Activated CD8-positive, alpha-beta memory T cell treated with anti-CD3 and anti-CD28 coated beads, Interleukin-2, amount 50 U/mL, for 48 hours (primary cell): ENCODE data around the gene DHRS4.
"Not testable (repeated sequence)": the region's sequence is repeated elsewhere in the genome, so short reads cannot be mapped to it uniquely, and the experiment has no call there.

Source experiments
- DNase-seq: peaks from one replicate; pipeline ENCODE4 v3.0.0-alpha.2; 2020

Gene DHRS4

DNA sequence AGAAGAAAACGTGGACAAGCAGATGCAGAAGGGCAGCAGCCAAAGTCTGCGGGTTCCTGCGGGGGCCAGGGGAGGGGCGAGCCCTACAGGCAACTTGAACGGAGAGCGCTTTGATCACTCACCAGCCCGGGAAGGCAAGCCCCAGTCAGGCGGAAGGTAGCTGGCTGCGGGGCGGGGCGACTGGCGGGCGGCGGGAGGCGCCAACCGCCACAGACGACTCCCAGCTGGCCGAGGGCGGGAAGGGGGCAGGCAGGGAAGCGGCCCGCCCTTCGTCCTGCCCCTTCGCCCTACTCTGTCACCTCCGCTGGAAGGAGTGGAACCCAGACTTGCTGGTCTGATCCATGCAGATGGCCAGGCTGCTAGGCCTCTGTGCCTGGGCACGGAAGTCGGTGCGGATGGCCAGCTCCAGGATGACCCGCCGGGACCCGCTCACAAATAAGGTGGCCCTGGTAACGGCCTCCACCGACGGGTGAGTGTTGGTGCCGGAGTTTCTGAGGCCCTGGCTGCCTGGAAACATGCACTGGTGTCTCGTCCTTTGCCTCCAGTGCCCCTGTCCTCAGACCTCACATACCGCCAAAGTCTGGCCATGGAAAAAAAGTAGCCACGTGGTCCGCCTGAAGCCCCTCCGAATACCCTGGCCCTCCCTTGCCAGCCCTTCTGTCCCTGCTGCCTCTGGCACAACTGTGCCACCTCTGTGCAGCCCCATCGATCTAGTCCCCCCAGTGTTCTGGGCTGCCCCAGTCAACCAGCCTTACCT is 35.2 kb downstream of the DHRS4 start, which contains the start of gene DHRS4L2:
TSS of gene DHRS4L2 (plus strand) at position 323 of the 757 bp plus-strand sequence. CDS start at position 342, 19 bp downstream.
- peak; percentile 89 for DNase-seq

DNA sequence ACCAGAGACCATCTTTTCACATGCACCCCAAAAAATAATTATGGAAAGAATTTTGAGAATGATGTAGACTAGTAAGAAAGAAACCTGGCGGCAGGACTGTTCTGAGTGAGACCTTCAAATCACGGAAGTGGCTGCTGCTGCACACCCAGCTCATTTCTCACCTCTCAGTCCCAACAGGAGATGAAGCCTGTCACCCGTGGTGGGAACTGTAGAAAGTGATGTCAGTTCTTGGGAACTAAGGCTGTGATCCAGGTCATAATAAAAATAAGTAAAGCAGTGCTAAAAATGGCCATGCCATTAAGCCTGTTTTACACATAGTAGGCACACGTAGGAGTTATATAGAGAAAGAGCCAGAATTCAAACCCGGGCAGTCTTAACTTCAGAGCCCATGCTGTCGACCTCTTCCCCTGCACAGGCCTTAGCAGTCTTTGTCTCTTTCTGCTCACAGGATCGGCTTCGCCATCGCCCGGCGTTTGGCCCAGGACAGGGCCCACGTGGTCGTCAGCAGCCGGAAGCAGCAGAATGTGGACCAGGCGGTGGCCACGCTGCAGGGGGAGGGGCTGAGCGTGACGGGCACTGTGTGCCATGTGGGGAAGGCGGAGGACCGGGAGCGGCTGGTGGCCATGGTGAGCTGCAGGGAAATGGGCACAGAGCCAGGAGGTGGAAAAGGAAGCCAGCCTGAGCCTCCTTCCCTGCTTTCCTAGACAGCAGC is 36.3 kb downstream of the DHRS4 start:
- DNase-seq, result not testable (repeated sequence)

DNA sequence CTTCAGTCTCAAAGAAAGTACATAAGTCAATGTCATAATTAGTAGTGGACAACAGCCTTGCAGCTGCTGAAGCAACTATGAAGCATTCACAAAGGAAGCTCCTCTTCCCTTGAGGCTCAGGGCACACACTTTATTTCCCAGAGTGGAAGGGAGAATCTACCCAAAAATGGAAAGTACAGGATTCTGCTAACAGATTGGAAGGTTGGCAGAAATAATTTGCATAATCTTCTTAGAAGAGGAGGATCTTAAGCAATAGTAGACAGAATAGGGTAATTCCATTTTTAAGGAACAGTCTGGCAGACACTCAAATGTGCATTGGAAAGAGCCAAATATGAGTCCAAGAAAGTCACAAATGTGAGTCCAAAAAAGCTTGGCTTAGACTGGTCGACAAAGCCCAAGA is 37.4 kb downstream of the DHRS4 start:
- not testable (repeated sequence) for DNase-seq

DNA sequence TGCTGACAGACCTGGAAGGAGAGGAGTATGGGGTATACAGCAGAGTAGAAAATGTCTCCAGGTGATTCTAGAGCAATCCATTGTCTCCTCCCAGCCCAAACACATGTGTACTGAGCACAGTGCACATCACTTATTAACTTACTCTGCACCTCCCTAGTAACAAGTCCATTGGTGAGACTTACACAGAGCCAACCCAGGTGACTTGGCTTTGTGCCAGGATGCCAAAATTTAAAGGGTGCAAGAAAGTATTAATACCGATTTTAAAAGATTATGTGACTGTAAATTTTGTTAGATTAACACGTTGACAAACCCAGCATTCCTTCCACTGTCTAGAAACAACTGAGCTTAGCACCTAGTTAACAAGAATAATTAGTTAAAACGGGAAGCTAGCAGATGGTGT is 39.5 kb downstream of the DHRS4 start:
- DNase-seq, result not testable (repeated sequence)

DNA sequence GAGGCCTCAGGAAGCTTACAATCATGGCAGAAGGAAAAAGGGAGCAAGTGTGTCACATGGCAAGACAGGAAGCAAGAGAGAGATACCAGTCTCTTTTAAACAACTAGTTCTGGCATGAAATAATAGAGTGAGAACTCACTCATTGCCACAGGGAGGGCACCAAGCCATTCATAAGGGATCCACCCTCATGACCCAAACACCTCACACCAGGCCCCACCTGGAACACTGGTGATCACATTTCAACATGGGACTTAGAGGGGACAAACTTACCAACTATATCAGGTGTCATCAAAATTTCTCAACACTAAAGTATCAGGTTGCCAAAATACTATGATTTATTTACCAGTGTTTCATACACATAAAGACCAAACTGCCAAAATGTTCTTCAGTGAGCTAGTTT is 42.4 kb downstream of the DHRS4 start:
- not testable (repeated sequence) for DNase-seq

DNA sequence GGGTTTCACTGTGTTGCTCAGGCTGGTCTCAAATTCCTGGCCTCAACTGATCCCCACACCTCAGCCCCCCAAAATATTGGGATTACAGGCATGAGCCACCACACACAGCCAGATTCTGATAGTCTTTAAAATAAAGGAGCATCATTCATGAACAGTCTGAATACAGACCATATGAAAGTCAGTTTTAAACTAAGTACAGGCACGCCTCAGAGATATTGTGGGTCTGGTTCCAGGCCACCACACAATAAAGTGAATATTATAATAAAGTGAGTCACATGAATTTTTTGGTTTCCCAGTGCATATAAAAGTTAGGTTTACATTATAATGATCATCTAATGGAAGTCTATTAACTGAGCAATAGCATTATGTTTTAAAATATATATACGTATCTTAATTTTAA is 43.3 kb downstream of the DHRS4 start:
- DNase-seq, result not testable (repeated sequence)

DNA sequence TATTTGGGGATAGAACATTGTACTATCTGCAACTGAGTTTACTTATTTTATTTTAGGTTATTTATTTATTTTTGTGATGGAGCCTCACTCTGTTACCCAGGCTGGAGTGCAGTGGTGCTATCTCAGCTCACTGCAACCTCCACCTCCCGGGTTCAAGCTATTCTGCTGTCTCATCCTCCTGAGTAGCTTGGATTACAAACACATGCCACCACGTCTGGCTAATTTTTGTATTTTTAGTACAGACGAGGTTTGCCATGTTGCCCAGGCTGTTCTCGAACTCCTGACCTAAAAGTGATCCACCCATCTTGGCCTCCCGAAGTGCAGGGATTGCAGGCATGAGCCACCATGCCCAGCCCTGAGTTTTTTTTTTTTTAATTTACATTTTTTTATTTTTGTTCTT is 46.1 kb downstream of the DHRS4 start:
- not testable (repeated sequence) for DNase-seq

DNA sequence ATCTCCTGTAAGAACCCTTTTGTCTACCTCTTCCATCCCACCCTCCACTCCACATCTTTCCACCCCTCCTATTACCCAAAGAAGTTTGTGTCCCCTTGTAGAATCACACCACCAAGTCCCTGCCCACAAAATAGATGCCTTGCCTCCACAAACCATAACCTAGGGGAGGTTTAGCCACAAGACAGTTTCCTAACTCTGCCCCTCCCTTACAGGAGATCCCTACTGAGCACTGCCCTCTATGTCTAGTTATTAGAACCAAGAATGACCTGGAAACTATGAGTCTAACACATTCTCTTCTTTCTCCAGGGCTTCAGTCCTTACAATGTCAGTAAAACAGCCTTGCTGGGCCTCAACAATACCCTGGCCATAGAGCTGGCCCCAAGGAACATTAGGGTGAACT is 47.5 kb downstream of the DHRS4 start:
- DNase-seq, result not testable (repeated sequence)

DNA sequence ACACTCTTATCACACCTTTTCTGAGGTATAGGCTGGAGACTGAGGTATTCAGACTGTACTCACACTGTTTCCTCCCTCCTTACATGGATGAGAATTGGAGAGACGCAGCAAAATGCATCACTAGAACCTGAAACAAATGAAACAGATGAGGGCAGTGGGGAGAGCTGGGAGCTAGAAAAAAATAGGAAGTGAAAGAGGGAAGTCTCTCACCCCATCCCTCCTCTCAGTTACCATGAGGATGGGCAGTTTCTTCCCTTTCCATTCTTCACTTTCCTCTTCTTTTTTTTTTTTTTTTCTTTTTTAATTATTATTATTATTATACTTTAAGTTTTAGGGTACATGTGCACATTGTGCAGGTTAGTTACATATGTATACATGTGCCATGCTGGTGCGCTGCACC is 48.1 kb downstream of the DHRS4 start:
- not testable (repeated sequence) for DNase-seq

DNA sequence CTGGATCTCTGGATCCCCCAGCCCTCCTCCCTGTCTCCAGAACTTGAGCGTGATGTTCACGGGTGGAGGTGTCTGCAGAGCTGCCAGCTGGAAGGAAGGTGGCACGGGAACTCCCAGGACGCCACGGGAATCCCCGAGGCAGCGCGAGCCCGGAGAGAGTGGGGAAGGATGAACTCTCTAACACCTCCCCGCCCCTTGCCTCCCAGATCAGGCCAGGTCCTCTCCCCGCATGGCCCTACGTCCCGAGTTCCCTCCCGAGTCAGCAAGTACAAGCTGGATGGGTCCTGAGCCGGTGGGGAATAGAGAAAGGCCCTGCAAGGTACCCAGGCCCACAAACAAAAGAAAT is 52.9 kb downstream of the DHRS4 start:
- not testable (repeated sequence) for DNase-seq

DNA sequence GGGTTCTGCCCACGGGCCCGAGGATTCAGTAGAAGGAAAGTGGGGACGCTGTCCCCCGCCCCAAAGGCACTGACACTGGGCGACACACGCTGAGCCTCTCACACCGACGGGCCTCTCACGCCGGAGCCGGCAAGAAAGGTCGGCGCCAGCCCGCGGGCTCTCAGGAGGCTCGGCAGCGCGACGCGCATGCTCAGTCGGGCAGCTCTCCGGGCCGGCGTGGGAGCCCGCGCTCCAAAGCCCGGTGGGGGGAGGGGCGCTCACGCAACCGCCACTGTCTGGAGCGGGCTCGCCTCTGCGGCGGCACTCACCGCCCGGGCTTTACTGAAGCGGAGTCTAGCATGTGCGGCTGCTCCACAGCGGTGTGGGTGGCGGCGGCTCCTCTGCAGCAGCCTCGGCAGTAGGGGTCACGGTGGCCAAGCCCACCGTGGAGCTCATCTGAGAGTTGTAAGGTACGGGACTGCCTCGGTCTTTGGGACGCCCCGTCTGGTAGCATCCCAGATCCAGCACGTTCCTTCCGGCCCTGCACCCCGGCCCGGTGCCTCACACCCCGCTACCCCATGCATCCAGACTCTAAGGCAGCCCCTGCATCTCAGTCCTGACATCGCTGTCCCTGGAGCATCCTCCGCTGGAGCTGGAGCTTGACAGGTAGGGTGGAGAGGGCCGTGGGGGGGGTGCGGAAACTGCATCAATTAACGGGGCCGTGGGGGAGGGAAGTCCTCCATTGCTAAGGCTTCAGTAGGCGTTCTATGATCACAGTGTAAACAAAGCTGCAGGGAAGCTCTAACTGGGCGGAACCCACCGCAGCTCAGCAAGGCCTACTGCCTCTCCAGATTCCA is 53.5 kb downstream of the DHRS4 start:
- DNase-seq, result peak; percentile 88

DNA sequence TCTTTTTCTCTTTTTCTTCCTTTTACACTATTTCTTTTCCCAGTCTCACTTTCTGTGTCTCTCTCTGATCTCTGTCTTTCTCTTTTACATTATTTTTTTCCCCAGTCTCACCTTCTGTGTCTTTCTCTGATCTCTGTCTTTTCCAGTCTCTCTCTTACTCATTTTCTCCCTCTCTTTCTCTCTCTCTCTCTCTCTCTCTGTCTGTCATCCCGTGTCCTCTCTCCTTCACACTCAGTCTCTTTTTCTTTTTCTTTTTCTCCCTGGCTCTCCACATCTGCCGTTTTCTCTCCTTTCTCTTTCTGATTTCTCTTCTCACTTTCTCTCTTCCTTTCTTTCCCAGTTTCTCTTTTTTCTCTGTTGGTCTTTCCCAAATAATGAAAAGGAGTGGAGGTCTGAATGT is 57.5 kb downstream of the DHRS4 start:
- DNase-seq, result no peak

DNA sequence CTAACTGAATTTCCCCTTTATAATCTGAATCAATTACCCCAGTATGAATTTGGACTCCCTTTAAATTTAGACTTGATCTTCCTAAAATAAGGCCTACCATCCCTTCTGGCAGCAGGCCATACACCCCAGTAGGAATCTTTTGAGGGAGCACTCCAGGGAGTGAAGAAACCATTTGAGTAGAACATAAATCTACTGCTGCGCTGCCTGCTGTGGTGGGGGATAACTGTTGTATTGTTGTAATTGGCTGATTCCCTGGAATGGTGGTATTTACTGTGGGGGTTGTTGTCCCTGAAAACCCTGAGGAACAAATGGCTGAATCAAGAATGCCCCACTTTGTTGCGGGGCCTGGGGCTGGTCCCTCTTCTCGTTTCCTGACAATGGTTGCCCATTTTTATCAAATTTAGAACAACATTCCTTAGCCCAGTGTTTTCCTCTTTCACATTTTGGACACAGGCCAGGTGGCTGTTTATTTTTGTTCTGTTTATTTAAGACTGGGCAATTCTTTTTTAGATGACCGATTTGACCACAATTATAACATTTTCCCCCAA is 59.2 kb downstream of the DHRS4 start:
- not testable (repeated sequence) for DNase-seq

DNA sequence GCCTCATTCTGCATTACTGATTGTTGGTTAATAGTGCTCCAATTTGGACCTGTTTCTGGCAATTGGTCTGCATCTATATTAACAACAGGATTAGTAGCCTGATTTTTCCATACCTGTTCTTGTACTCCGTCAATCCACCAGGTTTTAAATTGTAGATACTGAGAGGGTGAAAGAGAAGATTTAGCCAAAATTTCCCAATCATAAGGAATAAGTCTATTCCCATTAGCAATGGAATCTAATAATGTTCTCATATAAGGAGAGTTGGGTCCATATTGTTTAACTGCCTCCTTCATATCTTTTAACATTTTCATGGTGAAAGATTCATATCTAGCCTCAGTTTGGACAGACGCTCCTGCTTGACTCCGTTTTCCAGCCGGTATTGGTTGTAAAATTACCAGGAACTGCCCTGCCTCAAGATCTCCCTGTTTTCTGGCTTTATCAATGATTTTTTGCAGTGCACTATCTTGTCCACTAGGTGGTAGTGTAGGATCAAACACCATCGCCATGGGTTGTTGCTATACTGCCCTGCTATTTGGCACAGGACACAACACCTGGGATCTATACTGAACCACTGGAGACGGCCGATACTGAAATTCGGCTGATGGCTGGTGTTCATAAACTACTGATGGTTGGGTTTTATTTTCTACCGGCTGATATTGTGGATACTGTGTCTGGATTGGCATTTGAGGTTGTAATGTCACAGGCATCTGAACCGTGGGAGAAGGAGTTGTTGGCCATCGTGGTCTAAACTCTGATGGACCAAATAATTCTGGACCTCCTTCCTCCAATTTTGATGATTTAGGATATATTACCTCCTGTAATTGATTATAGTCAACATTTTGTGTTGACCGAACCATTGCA is 60.3 kb downstream of the DHRS4 start:
- no peak for DNase-seq

DNA sequence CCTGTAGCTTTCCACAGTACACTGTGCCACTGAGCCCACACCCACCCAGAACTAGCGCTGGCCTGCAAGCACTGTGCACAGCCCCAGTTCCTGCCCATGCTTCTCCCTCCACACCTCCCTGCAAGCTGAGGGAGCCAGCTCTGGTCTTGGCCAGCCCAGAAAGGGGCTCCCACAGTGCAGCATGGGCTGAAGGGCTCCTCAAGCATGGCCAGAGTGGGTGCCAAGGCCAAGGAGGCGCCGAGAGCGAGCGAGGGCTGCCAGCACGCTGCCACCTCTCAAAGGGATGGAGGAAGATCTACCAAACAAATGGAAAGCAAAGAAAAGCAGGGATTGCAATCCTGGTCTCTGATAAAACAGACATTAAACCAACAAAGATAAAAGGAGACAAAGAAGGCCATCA is 62.2 kb downstream of the DHRS4 start:
- DNase-seq, result not testable (repeated sequence)
